ENCODE data around the gene ZMYND11. TPM values are rescaled to one million over a fixed set of nuclear protein-coding genes. Genes with fewer than 3 reads are reported as not detected.

The ZMYND11 gene
- total RNA-seq, 1 experiment from 2014 or later, result 34.9 TPM

GRCh38 chr10:200405-200804, 65.2 kb downstream of the ZMYND11 start:
- H3K4me3 ChIP-seq, result no peak overlapping the region
- no peaks in the 10 kb centered on the region for H3K27me3 ChIP-seq
- H3K4me1 ChIP-seq, result no peaks in the 10 kb centered on the region
- DNase-seq, result no peak
- H3K27ac ChIP-seq, result no peak overlapping the region
- H3K9me3 ChIP-seq (replicated peaks), result no peaks in the 10 kb centered on the region
- no peaks in the 10 kb centered on the region; the same call in 1 of the 2 replicates for H3K36me3 ChIP-seq

DNA sequence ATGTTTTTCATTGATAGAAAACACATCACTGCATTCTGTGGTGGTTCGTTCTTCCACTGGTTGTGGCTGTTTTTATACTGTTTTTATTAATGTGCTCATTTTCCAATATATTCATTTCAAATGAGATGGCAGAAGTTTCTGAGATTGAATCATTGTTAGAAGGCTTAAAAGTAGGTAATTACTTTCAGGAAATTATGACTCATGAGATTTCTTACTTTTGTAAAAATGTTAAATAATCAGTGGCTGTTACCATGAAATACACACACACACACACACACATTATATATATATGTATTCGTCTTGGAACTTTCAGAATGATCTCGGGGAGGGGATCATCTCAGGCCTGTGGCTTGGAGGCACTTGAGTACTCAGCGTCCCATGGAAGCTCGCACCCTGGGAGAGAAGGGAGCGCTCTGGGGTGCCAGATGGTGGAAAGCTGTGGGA, 66.1 kb downstream of the ZMYND11 start:
- Histone ChIP-seq H3K4me1 (no peaks in the 10 kb centered on the region), H3K4me3 (no peak overlapping the region), H3K9me3 (replicated peaks) (no peaks in the 10 kb centered on the region), H3K27ac (no peak overlapping the region), H3K36me3 (no peaks in the 10 kb centered on the region), H3K27me3 (no peaks in the 10 kb centered on the region)
- no peak for DNase-seq

- H3K9me3 ChIP-seq (replicated peaks), result no peaks in the 10 kb centered on the region
- H3K4me1 ChIP-seq, result no peaks in the 10 kb centered on the region
These were observed 73.4 kb downstream of the ZMYND11 start for GRCh38 chr10:208616-209015.

DNA sequence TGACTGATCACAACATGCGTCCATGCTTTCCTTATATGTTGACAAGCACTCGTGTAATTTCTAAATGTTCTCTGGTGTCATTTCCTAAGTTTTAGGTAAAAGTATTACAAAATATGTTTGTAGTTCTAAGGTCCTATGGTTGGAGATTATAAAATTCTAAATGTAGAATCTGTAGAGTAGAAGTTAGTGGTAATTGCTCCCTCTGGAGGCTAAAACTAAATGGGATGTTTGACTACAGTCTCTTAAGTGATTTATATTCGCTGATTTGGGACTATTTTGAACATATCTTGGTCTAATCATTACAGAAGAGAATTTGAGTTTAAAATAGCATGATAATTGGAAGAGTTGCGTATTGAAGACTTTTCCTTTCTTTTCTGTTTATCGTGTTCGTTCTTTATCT, 74.1 kb downstream of the ZMYND11 start:
- Histone ChIP-seq H3K27ac (no peak overlapping the region), H3K27me3 (no peaks in the 10 kb centered on the region), H3K4me1 (no peaks in the 10 kb centered on the region), H3K4me3 (no peak overlapping the region), H3K36me3 (no peaks in the 10 kb centered on the region), H3K9me3 (replicated peaks) (no peaks in the 10 kb centered on the region)
- DNase-seq, result no peak

More at GRCh38 chr10:208616-209015, 73.4 kb downstream of the ZMYND11 start:
- no peak for DNase-seq
- Histone ChIP-seq H3K36me3 (no peaks in the 10 kb centered on the region), H3K27me3 (no peaks in the 10 kb centered on the region), H3K4me3 (no peak overlapping the region), H3K27ac (no peak overlapping the region)

GRCh38 chr10:210297-210696, 75.0 kb downstream of the ZMYND11 start:
- DNase-seq, result no peak
- H3K9me3 ChIP-seq (replicated peaks), result no peaks in the 10 kb centered on the region
- no peak overlapping the region for H3K27ac ChIP-seq
- no peak overlapping the region for H3K4me3 ChIP-seq
- H3K4me1 ChIP-seq, result no peaks in the 10 kb centered on the region
- H3K27me3 ChIP-seq, result no peaks in the 10 kb centered on the region
- no peaks in the 10 kb centered on the region for H3K36me3 ChIP-seq

DNA sequence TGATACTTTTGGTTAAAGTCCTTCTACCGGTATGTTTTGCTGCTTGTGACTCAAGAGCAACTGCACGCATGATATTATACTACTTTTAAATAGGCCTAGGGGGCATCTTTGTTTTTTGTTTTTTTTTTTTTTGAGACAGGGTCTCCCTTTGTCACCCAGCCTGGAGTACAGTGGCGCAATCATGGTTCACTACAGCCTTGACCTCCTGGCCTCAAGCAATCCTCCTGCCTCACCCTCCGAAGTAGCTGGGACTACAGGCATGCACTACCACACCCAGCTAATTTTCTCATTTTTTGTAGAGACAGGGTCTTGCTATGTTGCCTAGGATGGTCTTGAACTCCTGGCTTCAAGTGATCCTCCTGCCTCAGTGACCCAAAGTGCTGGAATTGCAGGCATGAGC, 80.2 kb downstream of the ZMYND11 start:
- no peak for DNase-seq
- Histone ChIP-seq H3K4me1 (no peaks in the 10 kb centered on the region), H3K27me3 (no peaks in the 10 kb centered on the region), H3K4me3 (no peak overlapping the region), H3K9me3 (replicated peaks) (no peaks in the 10 kb centered on the region), H3K27ac (no peak overlapping the region), H3K36me3 (no peaks in the 10 kb centered on the region)

DNA sequence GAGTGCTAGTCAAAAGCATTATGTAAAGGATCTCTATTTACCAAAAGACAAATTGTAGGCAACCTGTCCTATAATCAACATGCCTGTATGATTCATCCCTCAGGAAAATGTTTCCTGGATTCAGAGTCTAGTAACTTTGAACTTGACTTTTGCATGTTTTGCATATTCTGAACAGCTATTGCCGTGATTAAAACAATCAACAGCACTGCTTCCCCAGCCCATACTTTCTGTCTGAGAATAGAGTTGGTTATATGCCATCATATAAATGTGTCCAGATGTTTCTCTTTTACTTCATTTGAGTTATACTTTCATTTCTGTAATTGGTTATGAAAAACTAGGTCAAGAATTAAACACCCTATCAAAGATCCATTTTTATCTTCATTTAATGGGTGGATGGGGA, 83.5 kb downstream of the ZMYND11 start:
- no peaks in the 10 kb centered on the region for H3K36me3 ChIP-seq
- no peak for DNase-seq
- H3K4me3 ChIP-seq, result no peak overlapping the region
- no peaks in the 10 kb centered on the region for H3K9me3 ChIP-seq (replicated peaks)
- H3K27ac ChIP-seq, result no peak overlapping the region
- H3K27me3 ChIP-seq, result no peaks in the 10 kb centered on the region
- H3K4me1 ChIP-seq, result no peaks in the 10 kb centered on the region

- no peaks in the 10 kb centered on the region for H3K9me3 ChIP-seq (replicated peaks)
- no peak overlapping the region for H3K4me3 ChIP-seq
- H3K27me3 ChIP-seq, result no peaks in the 10 kb centered on the region
- no peaks in the 10 kb centered on the region for H3K4me1 ChIP-seq
- DNase-seq, result no peak
- no peaks in the 10 kb centered on the region for H3K36me3 ChIP-seq
- H3K27ac ChIP-seq, result no peak overlapping the region
These were observed 84.6 kb downstream of the ZMYND11 start for GRCh38 chr10:219731-220472.

- Histone ChIP-seq H3K4me3 (no peak overlapping the region), H3K9me3 (replicated peaks) (no peaks in the 10 kb centered on the region), H3K4me1 (no peaks in the 10 kb centered on the region), H3K27ac (no peak overlapping the region), H3K36me3 (no peaks in the 10 kb centered on the region), H3K27me3 (no peaks in the 10 kb centered on the region)
- no peak for DNase-seq
These were observed 89.3 kb downstream of the ZMYND11 start for GRCh38 chr10:224571-224970.

DNA sequence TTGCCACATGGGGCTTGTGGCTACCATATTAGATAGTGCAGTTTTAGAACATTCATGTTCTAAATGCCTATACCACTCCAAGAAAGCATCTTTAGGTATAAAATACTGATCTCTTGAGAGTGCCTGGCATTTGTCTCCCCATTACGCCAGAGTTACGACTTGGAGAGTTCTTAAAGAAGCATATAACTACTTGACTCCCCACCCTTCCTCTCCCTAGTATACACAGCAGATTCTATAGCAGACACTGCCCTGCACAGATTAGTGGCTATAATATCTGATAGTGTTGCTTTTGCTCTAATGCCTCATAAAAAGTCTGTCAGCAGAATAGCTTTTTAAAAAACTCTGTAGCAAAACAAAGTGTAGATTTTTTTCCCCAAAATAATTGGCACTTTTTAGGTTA, 90.8 kb downstream of the ZMYND11 start:
- no peak overlapping the region for H3K27ac ChIP-seq
- DNase-seq, result no peak

GRCh38 chr10:227014-227413, 91.8 kb downstream of the ZMYND11 start:
- Histone ChIP-seq H3K27me3 (no peaks in the 10 kb centered on the region), H3K27ac (no peak overlapping the region), H3K36me3 (no peaks in the 10 kb centered on the region), H3K4me3 (no peak overlapping the region), H3K4me1 (no peaks in the 10 kb centered on the region), H3K9me3 (replicated peaks) (no peaks in the 10 kb centered on the region)
- DNase-seq, result no peak

More for the DNA sequence above, 90.8 kb downstream of the ZMYND11 start:
- Histone ChIP-seq H3K36me3 (no peaks in the 10 kb centered on the region), H3K4me1 (no peaks in the 10 kb centered on the region), H3K9me3 (replicated peaks) (no peaks in the 10 kb centered on the region), H3K4me3 (no peak overlapping the region), H3K27me3 (no peaks in the 10 kb centered on the region)

- Histone ChIP-seq H3K36me3 (no peaks in the 10 kb centered on the region), H3K4me1 (no peaks in the 10 kb centered on the region), H3K4me3 (no peak overlapping the region), H3K27ac (no peak overlapping the region), H3K27me3 (no peaks in the 10 kb centered on the region), H3K9me3 (replicated peaks) (no peaks in the 10 kb centered on the region)
- DNase-seq, result no peak
These were observed 93.1 kb downstream of the ZMYND11 start for GRCh38 chr10:228366-228765.

DNA sequence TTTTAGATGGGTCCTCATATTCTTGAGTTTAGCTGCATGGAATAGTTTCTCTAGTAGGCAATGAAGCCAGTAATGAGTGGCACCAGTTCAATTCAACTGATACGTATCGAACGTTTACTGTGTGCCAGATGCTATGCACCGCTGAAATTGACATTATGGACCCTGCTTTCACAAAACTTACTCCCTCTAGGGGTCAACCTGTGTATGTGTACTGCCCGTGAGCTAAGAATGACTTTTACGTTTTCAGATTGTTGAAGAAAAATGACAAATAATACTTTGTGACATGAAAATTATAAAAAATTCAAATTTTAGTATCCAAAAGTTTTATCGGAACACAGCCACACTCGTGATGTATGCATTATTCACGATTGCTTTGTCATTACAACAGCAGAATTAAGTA, 95.5 kb downstream of the ZMYND11 start:
- Histone ChIP-seq H3K4me1 (no peaks in the 10 kb centered on the region), H3K36me3 (no peaks in the 10 kb centered on the region), H3K4me3 (no peak overlapping the region), H3K27ac (no peak overlapping the region), H3K9me3 (replicated peaks) (no peaks in the 10 kb centered on the region), H3K27me3 (no peaks in the 10 kb centered on the region)
- DNase-seq, result peak in 1 of 2 experiments; percentile 16

GRCh38 chr10:232061-232460, 96.8 kb downstream of the ZMYND11 start:
- H3K4me1 ChIP-seq, result no peaks in the 10 kb centered on the region
- H3K9me3 ChIP-seq (replicated peaks), result no peaks in the 10 kb centered on the region
- no peak overlapping the region for H3K4me3 ChIP-seq
- no peaks in the 10 kb centered on the region for H3K27me3 ChIP-seq
- H3K27ac ChIP-seq, result no peak overlapping the region
- H3K36me3 ChIP-seq, result no peaks in the 10 kb centered on the region
- DNase-seq, result no peak

DNA sequence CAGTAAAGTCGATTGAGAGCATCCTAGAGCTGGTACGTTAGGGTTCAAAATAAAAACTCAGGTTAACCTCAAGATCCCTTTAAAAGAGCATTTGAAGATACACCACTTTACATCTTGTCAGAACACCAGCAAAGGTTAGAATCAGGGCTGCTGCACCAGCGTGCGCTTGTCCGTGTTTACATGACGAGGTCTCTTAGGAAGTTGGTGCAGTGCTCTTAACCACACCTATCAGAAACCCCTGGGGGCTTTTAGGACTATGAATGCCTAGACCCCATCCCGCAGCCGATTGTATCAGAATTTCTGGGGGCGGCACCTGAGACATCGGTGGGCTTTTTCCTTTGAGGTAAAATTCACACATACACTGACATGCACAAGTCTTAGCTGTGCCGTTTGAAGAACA, 97.6 kb downstream of the ZMYND11 start:
- DNase-seq, result no peak
- Histone ChIP-seq H3K27me3 (no peaks in the 10 kb centered on the region), H3K27ac (no peak overlapping the region), H3K4me1 (no peaks in the 10 kb centered on the region), H3K36me3 (no peaks in the 10 kb centered on the region), H3K9me3 (replicated peaks) (no peaks in the 10 kb centered on the region), H3K4me3 (no peak overlapping the region)
